ENCODE measurements around the gene NOTCH3.

DNA sequence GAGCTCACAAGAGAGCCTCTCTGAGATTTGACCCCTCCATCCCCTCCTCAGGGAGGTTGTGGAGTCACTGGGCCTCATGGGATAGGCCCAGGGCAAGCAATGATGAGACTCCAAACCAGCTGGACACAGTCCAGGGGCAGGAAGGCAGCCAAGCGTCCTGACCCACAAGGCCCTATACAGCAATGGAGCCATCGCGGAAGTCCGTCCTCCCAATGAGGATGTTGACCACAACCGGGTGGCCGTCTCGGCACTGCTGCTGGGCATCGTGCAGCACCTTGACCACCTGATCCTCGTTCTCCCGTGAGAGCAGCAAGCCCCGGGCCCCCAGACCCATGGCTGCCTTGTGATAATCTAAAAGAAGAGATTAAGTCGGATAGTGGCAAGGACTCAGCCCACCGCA lies 85.7 kb downstream of the NOTCH3 start:
- TF ChIP-seq CTCF (IDR thresholded peaks at IDR 0.05; ENCODE audit: insufficient read depth, low read depth, low read length) (no peak), EZH2 (IDR thresholded peaks at IDR 0.05; ENCODE audit: insufficient read depth, low read length) (no peak)

All from astrocyte (in vitro differentiated cells and primary cell).